SH-SY5Y (cell line): Measurements from ENCODE around the gene INPP5E.

Source experiments
- GATA2 ChIP-seq: IDR thresholded peaks from 2 replicates; pipeline ENCODE4 v1.6.1; 2011; ENCODE audit warnings: mild to moderate bottlenecking, low read depth, low read length
- GATA3 ChIP-seq: IDR thresholded peaks from 2 replicates; pipeline ENCODE4 v1.6.1; 2011; ENCODE audit warnings: low read depth, mild to moderate bottlenecking, low read length, moderate library complexity

- no peak for TF ChIP-seq GATA2
- TF ChIP-seq GATA3, result no peak
Measured at GRCh38 chr9:136389396-136389795, 50.2 kb downstream of the INPP5E start.
